Smooth muscle cell (in vitro differentiated cells): ENCODE results near the gene ATOH8. TPM values are rescaled to one million over a fixed set of nuclear protein-coding genes. Genes with fewer than 3 reads are reported as not detected.

Experiments
- DNase-seq: peaks from one replicate; lab custom pipeline; 2025; ENCODE audit not compliant: unreplicated experiment; lab: John Stamatoyannopoulos, UW
- H2AFZ ChIP-seq: fragments of 200-600 bp; sonication (generic); 2 replicates; pipeline ENCODE4 v1.6.0; 2016; ENCODE audit warnings: antibody characterized with exemption, low read depth, mild to moderate bottlenecking
- H3F3A ChIP-seq: fragments of 200-600 bp; sonication (generic); 2 replicates; pipeline ENCODE4 v1.6.0; 2017; ENCODE audit warnings: antibody characterized with exemption, low read depth
- H3K27ac ChIP-seq: fragments of 200-600 bp; sonication (generic); 2 replicates; pipeline ENCODE4 v1.5.1; 2016; ENCODE audit warnings: low read depth, mild to moderate bottlenecking
- H3K27me3 ChIP-seq: fragments of 200-600 bp; sonication (generic); 2 replicates; pipeline ENCODE4 v1.6.1; 2016; ENCODE audit warnings: low read depth, mild to moderate bottlenecking
- H3K36me3 ChIP-seq: fragments of 200-600 bp; sonication (generic); 2 replicates; pipeline ENCODE4 v1.5.1; 2016; ENCODE audit warnings: low read depth
- H3K4me1 ChIP-seq: fragments of 200-600 bp; sonication (generic); 2 replicates; pipeline ENCODE4 v1.5.1; 2016; ENCODE audit warnings: low read depth
- H3K4me2 ChIP-seq: fragments of 200-600 bp; sonication (generic); 2 replicates; pipeline ENCODE4 v1.6.0; 2016; ENCODE audit warnings: mild to moderate bottlenecking
- H3K4me3 ChIP-seq: fragments of 200-600 bp; sonication (generic); 2 replicates; pipeline ENCODE4 v1.5.1; 2016; ENCODE audit warnings: mild to moderate bottlenecking
- H3K79me2 ChIP-seq: fragments of 200-600 bp; sonication (generic); 2 replicates; pipeline ENCODE4 v1.6.0; 2016; ENCODE audit warnings: low read depth, mild to moderate bottlenecking
- H3K9ac ChIP-seq: fragments of 200-600 bp; sonication (generic); 2 replicates; pipeline ENCODE4 v1.6.0; 2016; ENCODE audit warnings: low read depth
- H3K9me3 ChIP-seq: fragments of 200-600 bp; sonication (generic); replicated peaks from 2 replicates; pipeline ENCODE4 v1.5.1; 2016; ENCODE audit warnings: low read depth
- H4K20me1 ChIP-seq: fragments of 200-600 bp; sonication (generic); 2 replicates; pipeline ENCODE4 v1.6.0; 2016; ENCODE audit warnings: low read depth
- CTCF ChIP-seq: fragments of 200-600 bp; sonication (generic); IDR thresholded peaks from 2 replicates; pipeline ENCODE4 v1.5.1; 2017; ENCODE audit warnings: borderline replicate concordance, mild to moderate bottlenecking, antibody characterized with exemption; ENCODE audit not compliant: insufficient read depth, poor library complexity, severe bottlenecking
- WGBS: methylation state at CpG from one replicate; pipeline ENCODE4 v1.1.7; 2016; ENCODE audit warnings: low lambda C conversion rate; 5-methylcytosine and 5-hydroxymethylcytosine counted together
- polyA plus RNA-seq: library from polyadenylated mRNA; unstranded; fragments of >200 nt; fragmentation: Nextera tagmentation; extraction: Ambion mirVana; gene quantifications from 2 replicates; pipeline ENCODE4 v1.2.1, GENCODE V29; 2016
- total RNA-seq: library from RNA; depleted of rRNA; stranded (reverse); fragments of >200 nt; gene quantifications from 2 replicates; pipeline ENCODE4 v1.2.3, GENCODE V29; 2014

Gene ATOH8
- total and polyA plus RNA-seq, 2 experiments from 2014 or later = 5.2 to 6.5 TPM

- peak overlapping the region; percentile 83 for H3K27ac ChIP-seq
- TF ChIP-seq CTCF = no peak
- H3F3A ChIP-seq = peaks cover 32% of the 10 kb centered on the region
- H4K20me1 ChIP-seq = no peaks in the 10 kb centered on the region
- no peak overlapping the region for H3K9ac ChIP-seq
- no peaks in the 10 kb centered on the region for H3K9me3 ChIP-seq
- no peaks in the 10 kb centered on the region for H3K36me3 ChIP-seq
- H3K79me2 ChIP-seq = no peaks in the 10 kb centered on the region
- 14% methylated on average over 30 of the region's 37 CpGs for WGBS
- H3K4me1 ChIP-seq = peaks cover 43% of the 10 kb centered on the region
- peak overlapping the region; percentile 2 for H3K4me3 ChIP-seq
- no peaks in the 10 kb centered on the region for H3K27me3 ChIP-seq
- peak; percentile 96 for DNase-seq
- H2AFZ ChIP-seq = no peak overlapping the region
- peak overlapping the region; percentile 78 for H3K4me2 ChIP-seq
These were observed 18.4 kb downstream of the ATOH8 start for GRCh38 chr2:85772019-85772745.

GRCh38 chr2:85772841-85773491, 19.2 kb downstream of the ATOH8 start:
- Histone ChIP-seq H3K4me1 (peaks cover 43% of the 10 kb centered on the region), H2AFZ (no peak overlapping the region), H4K20me1 (no peaks in the 10 kb centered on the region), H3K27me3 (no peaks in the 10 kb centered on the region), H3K9ac (peak overlapping the region; percentile 7), H3K4me2 (peak overlapping the region; percentile 63), H3K4me3 (peak overlapping the region; percentile 2), H3F3A (peaks cover 32% of the 10 kb centered on the region), H3K36me3 (no peaks in the 10 kb centered on the region), H3K9me3 (no peaks in the 10 kb centered on the region), H3K79me2 (no peaks in the 10 kb centered on the region), H3K27ac (peak overlapping the region; percentile 83)
- WGBS = 51% methylated on average over 16 of the region's 16 CpGs
- DNase-seq = no peak
- TF ChIP-seq CTCF = no peak

DNA sequence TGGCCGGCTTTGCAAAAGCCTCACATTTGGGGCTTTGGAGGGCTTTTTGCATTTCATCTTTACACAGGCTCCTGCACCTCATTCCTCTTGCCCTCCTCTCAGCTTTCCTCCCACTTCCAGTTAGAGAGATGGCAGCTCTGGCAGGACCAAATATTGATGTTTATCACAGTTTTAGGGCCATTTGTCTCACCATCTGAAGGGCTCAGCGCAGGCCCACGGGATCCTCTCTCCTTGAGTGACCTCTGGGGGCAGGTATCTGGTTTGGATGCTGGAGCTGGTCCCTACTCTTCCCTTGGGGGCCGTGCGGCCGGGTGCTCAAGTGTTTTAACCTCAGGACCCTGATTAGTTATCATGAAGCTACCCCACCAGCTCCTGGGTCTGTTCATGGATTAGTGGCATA, 19.9 kb downstream of the ATOH8 start:
- Histone ChIP-seq H3K36me3 (no peaks in the 10 kb centered on the region), H3K9me3 (no peaks in the 10 kb centered on the region), H4K20me1 (no peaks in the 10 kb centered on the region), H3K4me3 (no peak overlapping the region), H3F3A (peaks cover 32% of the 10 kb centered on the region), H3K4me1 (peaks cover 38% of the 10 kb centered on the region), H3K79me2 (no peaks in the 10 kb centered on the region), H2AFZ (no peak overlapping the region), H3K9ac (no peak overlapping the region), H3K4me2 (peak overlapping the region; percentile 63), H3K27ac (peak overlapping the region; percentile 83), H3K27me3 (no peaks in the 10 kb centered on the region)
- TF ChIP-seq CTCF = no peak
- DNase-seq = no peak
- WGBS = 72% methylated on average over 6 of the region's 6 CpGs
